SK-N-SH treated with all-trans-retinoic acid at 6 μM for 48 hours (cell line): Measurements from ENCODE around the gene KRT26.

Experiments
- ATAC-seq: fragments of 200-7000 bp; cut with Tn5 transposase; 3 replicates; pipeline ENCODE4 v1.9.1; 2020; ENCODE audit warnings: mild to moderate bottlenecking, moderate library complexity
- ARNTL ChIP-seq: fragments of 450-650 bp; formaldehyde crosslinking; IDR thresholded peaks from 2 replicates; pipeline ENCODE4 v1.5.0; 2020; ENCODE audit warnings: low read depth, mild to moderate bottlenecking, moderate library complexity, borderline replicate concordance
- GLIS3 ChIP-seq: fragments of 250-450 bp; sonication (Bioruptor Pico); IDR thresholded peaks from 2 replicates; pipeline ENCODE4 v1.5.0; 2020; ENCODE audit warnings: mild to moderate bottlenecking, moderate library complexity
- OSR1 ChIP-seq: fragments of 250-450 bp; sonication (Bioruptor Pico); IDR thresholded peaks from 2 replicates; pipeline ENCODE4 v1.8.0; 2022; ENCODE audit warnings: moderate library complexity, mild to moderate bottlenecking, inconsistent platforms
- PPARA ChIP-seq: fragments of 250-450 bp; sonication (Bioruptor Pico); IDR thresholded peaks from 2 replicates; pipeline ENCODE4 v1.5.0; 2020; ENCODE audit warnings: mild to moderate bottlenecking, borderline replicate concordance
- RARB ChIP-seq: fragments of 250-450 bp; sonication (Bioruptor Pico); IDR thresholded peaks from 2 replicates; pipeline ENCODE4 v1.8.0; 2021; ENCODE audit warnings: mild to moderate bottlenecking, moderate library complexity
- TCF4 ChIP-seq: fragments of 250-450 bp; sonication (Bioruptor Pico); IDR thresholded peaks from 2 replicates; pipeline ENCODE4 v1.8.0; 2021; ENCODE audit warnings: mild to moderate bottlenecking, moderate library complexity, borderline replicate concordance
- TOX ChIP-seq: fragments of 250-450 bp; sonication (Bioruptor Pico); IDR thresholded peaks from 2 replicates; pipeline ENCODE4 v1.8.0; 2021; ENCODE audit warnings: mild to moderate bottlenecking, moderate library complexity, borderline replicate concordance
- ZC3H10 ChIP-seq: fragments of 250-450 bp; sonication (Bioruptor Pico); IDR thresholded peaks from 2 replicates; pipeline ENCODE4 v1.5.1; 2021; ENCODE audit warnings: mild to moderate bottlenecking, moderate library complexity
- ZFP3 ChIP-seq: fragments of 250-450 bp; sonication (Bioruptor Pico); IDR thresholded peaks from 2 replicates; pipeline ENCODE4 v1.5.0; 2020; ENCODE audit warnings: mild to moderate bottlenecking, moderate library complexity
- ZNF8 ChIP-seq: fragments of 450-650 bp; formaldehyde crosslinking; IDR thresholded peaks from 2 replicates; pipeline ENCODE4 v1.5.0; 2020; ENCODE audit warnings: mild to moderate bottlenecking, moderate library complexity
- TF ChIP-seq, protein P1 (sequence below): fragments of 250-450 bp; sonication (Bioruptor Pico); IDR thresholded peaks from 2 replicates; pipeline ENCODE4 v1.5.1; 2020; ENCODE audit warnings: low read depth, mild to moderate bottlenecking, moderate library complexity
- TF ChIP-seq, protein P2 (sequence below): fragments of 250-450 bp; sonication (Bioruptor Pico); IDR thresholded peaks from 2 replicates; pipeline ENCODE4 v1.8.0; 2020; ENCODE audit warnings: mild to moderate bottlenecking, moderate library complexity, borderline replicate concordance
- TF ChIP-seq, protein P3 (sequence below): fragments of 250-450 bp; sonication (Bioruptor Pico); IDR thresholded peaks from 2 replicates; pipeline ENCODE4 v1.5.1; 2021; ENCODE audit warnings: mild to moderate bottlenecking, moderate library complexity
- TF ChIP-seq, protein P4 (sequence below): fragments of 250-450 bp; sonication (Bioruptor Pico); IDR thresholded peaks from 2 replicates; pipeline ENCODE4 v1.5.0; 2020; ENCODE audit warnings: mild to moderate bottlenecking, moderate library complexity

Gene KRT26

DNA sequence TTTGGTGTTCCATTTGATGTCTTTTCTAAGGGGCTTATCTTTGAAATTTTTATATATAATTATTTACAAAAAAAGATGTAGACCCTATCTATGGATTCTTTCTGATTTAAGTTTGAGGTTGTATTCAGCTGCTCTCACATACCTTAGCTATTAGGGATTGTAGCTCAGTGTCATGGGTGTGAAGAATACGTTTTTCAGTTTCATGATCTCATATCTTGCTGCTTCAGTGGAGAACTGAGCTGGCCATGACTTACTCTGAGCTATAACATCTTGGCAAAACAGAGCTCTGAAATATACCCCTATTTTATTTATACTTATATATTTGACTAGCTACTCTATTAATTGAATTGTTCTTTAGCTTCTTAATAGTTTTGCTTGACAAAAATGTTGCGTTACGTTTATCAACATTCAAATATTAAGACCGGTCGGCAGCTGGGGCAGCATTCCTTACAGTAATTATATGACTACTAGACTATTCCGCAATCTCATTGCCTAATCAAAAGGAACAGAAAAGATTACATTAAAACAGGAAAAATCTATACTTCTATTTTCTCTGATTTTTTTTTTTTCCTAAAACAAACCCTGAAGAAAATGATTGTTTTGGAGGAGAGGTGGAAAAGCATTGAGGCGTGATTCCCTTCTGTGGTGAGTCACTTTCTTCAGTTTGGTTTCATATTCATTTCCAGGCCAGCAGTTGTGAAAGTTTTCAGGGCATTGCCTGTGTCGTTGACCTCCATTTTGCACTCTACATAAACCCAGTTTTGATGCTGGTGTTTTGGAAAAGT, 44.4 kb downstream of the KRT26 start (continued):
- TF ChIP-seq PPARA: no peak

DNA sequence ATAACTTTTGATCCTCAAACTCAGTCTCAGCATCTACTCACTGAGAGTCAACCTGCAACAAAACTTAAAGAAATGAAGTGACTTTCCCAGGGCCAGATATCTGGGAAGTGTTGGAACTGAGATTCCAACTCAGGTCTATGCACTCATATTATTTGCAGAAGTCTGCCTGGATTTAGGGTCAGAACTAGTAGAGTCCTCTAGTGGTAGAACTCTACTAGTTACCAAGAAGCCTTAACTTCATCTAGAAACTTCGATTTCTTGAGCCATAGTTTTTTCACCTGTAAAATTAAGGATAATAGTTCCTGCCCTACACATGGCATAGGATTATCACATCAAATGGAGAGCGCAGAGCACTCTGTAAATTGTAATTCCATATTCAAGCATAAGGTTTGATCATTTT, 45.1 kb downstream of the KRT26 start:
- peak; percentile 30; the same call in 1 of the 3 replicates for ATAC-seq
- TF ChIP-seq, protein P1, sequence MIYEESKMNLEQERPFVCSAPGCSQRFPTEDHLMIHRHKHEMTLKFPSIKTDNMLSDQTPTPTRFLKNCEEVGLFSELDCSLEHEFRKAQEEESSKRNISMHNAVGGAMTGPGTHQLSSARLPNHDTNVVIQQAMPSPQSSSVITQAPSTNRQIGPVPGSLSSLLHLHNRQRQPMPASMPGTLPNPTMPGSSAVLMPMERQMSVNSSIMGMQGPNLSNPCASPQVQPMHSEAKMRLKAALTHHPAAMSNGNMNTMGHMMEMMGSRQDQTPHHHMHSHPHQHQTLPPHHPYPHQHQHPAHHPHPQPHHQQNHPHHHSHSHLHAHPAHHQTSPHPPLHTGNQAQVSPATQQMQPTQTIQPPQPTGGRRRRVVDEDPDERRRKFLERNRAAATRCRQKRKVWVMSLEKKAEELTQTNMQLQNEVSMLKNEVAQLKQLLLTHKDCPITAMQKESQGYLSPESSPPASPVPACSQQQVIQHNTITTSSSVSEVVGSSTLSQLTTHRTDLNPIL (CRISPR knock-in tag): no peak

GRCh38 chr17:40724656-40725055, 47.3 kb downstream of the KRT26 start:
- no peak for ATAC-seq
- TF ChIP-seq ZC3H10 (CRISPR knock-in tag) (no peak), ARNTL (CRISPR knock-in tag) (no peak)

DNA sequence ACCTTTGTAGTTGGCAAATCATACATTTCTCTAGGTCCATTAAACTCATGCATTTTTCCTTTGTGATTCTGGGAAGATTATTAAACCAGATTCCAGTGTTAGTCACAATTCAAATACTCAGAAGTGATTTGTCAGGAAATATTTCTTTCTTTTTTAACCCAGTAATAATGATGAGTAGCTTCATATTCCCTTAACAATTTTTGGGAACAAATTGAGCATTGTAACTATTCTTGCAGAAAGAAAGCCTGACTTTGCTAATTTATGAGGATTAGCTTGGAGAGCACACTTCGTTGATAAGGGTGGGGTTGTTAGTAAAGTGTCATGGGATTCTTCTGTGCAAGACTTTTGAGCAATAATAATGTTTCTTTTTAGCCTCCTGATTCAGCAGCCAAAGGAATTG, 49.8 kb downstream of the KRT26 start:
- TF ChIP-seq TOX (CRISPR knock-in tag) (no peak), GLIS3 (no peak)
- TF ChIP-seq, protein P2, sequence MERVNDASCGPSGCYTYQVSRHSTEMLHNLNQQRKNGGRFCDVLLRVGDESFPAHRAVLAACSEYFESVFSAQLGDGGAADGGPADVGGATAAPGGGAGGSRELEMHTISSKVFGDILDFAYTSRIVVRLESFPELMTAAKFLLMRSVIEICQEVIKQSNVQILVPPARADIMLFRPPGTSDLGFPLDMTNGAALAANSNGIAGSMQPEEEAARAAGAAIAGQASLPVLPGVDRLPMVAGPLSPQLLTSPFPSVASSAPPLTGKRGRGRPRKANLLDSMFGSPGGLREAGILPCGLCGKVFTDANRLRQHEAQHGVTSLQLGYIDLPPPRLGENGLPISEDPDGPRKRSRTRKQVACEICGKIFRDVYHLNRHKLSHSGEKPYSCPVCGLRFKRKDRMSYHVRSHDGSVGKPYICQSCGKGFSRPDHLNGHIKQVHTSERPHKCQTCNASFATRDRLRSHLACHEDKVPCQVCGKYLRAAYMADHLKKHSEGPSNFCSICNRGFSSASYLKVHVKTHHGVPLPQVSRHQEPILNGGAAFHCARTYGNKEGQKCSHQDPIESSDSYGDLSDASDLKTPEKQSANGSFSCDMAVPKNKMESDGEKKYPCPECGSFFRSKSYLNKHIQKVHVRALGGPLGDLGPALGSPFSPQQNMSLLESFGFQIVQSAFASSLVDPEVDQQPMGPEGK (CRISPR knock-in tag): no peak
- TF ChIP-seq, protein P1 (CRISPR knock-in tag): no peak
- no peak for ATAC-seq

- TF ChIP-seq RARB (CRISPR knock-in tag): no peak
- no peak for ATAC-seq
These were observed 51.1 kb downstream of the KRT26 start for GRCh38 chr17:40720899-40721298.

DNA sequence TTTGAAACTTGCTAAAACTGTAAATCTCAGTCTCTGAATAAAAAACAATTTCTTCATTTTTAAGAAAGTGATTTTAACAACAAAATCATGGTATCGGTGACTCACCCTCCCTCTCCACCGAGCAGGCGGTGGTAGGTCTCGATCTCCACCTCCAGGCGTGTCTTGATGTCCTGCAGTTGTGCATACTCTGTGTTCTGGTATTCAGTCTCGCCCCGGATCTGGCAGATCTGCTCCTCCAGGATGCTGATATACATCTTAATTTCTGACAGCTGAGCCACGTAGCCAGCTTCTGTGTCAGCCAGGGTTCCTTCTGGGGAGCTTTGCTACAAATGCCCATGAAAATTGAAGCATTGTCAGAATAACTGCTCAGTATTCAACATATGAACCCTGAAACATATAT, 53.1 kb downstream of the KRT26 start:
- no peak for TF ChIP-seq TOX (CRISPR knock-in tag)
- TF ChIP-seq PPARA: no peak
- no peak for TF ChIP-seq ARNTL (CRISPR knock-in tag)
- TF ChIP-seq, protein P3, sequence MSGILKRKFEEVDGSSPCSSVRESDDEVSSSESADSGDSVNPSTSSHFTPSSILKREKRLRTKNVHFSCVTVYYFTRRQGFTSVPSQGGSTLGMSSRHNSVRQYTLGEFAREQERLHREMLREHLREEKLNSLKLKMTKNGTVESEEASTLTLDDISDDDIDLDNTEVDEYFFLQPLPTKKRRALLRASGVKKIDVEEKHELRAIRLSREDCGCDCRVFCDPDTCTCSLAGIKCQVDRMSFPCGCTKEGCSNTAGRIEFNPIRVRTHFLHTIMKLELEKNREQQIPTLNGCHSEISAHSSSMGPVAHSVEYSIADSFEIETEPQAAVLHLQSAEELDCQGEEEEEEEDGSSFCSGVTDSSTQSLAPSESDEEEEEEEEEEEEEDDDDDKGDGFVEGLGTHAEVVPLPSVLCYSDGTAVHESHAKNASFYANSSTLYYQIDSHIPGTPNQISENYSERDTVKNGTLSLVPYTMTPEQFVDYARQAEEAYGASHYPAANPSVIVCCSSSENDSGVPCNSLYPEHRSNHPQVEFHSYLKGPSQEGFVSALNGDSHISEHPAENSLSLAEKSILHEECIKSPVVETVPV (CRISPR knock-in tag): no peak
- TF ChIP-seq ZNF8: no peak
- no peak for TF ChIP-seq RARB (CRISPR knock-in tag)
- TF ChIP-seq, protein P4, sequence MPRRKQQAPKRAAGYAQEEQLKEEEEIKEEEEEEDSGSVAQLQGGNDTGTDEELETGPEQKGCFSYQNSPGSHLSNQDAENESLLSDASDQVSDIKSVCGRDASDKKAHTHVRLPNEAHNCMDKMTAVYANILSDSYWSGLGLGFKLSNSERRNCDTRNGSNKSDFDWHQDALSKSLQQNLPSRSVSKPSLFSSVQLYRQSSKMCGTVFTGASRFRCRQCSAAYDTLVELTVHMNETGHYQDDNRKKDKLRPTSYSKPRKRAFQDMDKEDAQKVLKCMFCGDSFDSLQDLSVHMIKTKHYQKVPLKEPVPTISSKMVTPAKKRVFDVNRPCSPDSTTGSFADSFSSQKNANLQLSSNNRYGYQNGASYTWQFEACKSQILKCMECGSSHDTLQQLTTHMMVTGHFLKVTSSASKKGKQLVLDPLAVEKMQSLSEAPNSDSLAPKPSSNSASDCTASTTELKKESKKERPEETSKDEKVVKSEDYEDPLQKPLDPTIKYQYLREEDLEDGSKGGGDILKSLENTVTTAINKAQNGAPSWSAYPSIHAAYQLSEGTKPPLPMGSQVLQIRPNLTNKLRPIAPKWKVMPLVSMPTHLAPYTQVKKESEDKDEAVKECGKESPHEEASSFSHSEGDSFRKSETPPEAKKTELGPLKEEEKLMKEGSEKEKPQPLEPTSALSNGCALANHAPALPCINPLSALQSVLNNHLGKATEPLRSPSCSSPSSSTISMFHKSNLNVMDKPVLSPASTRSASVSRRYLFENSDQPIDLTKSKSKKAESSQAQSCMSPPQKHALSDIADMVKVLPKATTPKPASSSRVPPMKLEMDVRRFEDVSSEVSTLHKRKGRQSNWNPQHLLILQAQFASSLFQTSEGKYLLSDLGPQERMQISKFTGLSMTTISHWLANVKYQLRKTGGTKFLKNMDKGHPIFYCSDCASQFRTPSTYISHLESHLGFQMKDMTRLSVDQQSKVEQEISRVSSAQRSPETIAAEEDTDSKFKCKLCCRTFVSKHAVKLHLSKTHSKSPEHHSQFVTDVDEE (CRISPR knock-in tag): no peak
- TF ChIP-seq ZFP3 (CRISPR knock-in tag): no peak
- no peak for TF ChIP-seq TCF4
- no peak for TF ChIP-seq OSR1 (CRISPR knock-in tag)

More for the DNA sequence above, 53.1 kb downstream of the KRT26 start:
- no peak for ATAC-seq
